Epithelial cell of esophagus (primary cell): ENCODE measurements around the gene SLC31A2.

ENCODE experiments used
- DNase-seq: peaks from one replicate; pipeline ENCODE4 v3.0.0; 2010; ENCODE audit warnings: low read depth
- H3K4me3 ChIP-seq: 2 replicates; pipeline ENCODE4 v1.5.1; 2011; ENCODE audit warnings: mild to moderate bottlenecking, low read length, control low read depth
- TF ChIP-seq, protein P1 (sequence below): IDR thresholded peaks from 2 replicates; pipeline ENCODE4 v1.5.1; 2011; ENCODE audit warnings: low read depth, mild to moderate bottlenecking, low read length, control low read depth, inconsistent platforms; ENCODE audit not compliant: insufficient read depth; ENCODE audit errors: missing control alignments

Gene SLC31A2

GRCh38 chr9:113187929-113188595 is 37.3 kb downstream of the SLC31A2 start:
- H3K4me3 ChIP-seq = no peak overlapping the region

DNA sequence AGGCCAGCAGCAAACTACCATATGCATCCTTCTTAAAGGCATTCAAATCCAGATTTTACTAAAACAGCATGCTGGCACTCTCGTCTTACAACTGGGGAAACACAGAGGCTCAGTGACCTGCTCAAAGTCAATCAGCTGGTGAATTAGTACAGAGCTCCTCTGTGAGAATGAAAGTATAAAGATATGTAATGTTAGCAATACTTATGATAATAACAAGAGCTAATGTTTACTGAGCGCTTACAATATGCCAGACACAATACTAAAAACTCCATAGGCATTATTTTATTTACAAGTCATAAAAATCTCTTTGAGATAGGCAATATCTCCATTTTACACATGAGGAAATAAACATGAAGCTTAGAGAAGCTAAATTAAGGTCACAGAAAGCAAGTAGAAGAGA is 41.6 kb downstream of the SLC31A2 start:
- TF ChIP-seq, protein P1, sequence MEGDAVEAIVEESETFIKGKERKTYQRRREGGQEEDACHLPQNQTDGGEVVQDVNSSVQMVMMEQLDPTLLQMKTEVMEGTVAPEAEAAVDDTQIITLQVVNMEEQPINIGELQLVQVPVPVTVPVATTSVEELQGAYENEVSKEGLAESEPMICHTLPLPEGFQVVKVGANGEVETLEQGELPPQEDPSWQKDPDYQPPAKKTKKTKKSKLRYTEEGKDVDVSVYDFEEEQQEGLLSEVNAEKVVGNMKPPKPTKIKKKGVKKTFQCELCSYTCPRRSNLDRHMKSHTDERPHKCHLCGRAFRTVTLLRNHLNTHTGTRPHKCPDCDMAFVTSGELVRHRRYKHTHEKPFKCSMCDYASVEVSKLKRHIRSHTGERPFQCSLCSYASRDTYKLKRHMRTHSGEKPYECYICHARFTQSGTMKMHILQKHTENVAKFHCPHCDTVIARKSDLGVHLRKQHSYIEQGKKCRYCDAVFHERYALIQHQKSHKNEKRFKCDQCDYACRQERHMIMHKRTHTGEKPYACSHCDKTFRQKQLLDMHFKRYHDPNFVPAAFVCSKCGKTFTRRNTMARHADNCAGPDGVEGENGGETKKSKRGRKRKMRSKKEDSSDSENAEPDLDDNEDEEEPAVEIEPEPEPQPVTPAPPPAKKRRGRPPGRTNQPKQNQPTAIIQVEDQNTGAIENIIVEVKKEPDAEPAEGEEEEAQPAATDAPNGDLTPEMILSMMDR = no peak
- no peak overlapping the region for H3K4me3 ChIP-seq
- DNase-seq = no peak

More at GRCh38 chr9:113187929-113188595, 37.3 kb downstream of the SLC31A2 start:
- DNase-seq = peak; percentile 98
- TF ChIP-seq, protein P1 = no peak

DNA sequence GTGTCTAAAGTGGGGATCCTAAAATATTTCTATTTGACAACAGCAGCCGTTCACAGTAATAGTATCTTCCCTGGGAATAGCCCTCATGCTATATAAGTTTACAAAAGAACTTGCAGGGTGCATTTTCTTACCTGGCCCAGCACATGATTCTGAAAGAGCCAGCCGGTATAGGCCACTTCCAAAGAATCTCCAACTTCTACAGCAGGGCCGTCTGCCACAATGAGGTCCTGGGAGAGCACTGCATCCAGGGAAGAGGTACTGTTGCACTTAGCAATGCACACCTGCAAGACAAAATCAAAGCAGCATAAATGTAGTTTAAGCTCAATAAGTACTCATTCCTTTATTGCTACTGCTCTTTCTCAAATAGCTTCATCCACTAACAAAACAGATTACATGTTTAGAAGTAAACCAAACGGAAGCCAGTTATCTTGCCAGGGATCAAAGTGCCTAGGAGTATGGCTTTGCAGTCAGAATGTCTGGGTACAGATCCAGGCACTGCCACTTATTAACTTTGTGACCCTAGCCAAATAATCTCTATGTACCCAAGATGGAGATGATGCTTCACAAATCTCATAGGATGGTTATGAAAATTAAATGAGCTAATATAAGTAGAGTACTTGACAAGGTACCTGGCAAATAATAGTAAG is 49.0 kb downstream of the SLC31A2 start:
- no peak for DNase-seq
- no peak overlapping the region for H3K4me3 ChIP-seq
- TF ChIP-seq, protein P1 = no peak

DNA sequence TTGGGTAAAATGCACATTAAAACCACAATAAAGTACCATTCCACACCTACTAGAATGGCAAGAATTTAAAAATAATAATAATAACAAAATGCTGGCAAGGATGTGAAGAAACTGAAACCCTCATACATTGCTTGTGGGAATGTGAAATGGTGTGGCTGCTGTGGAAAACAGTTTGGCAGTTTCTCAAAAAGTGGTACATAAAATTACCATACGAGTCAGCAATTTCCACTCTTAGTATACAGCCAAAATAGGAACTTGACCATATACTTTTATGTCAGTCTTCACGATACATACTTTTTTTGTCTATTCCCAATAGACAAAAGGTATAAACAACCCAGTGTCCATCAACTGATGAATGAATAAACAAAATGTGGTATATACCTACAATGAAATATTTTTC is 54.6 kb downstream of the SLC31A2 start:
- H3K4me3 ChIP-seq = no peak overlapping the region
- DNase-seq = no peak
- TF ChIP-seq, protein P1 = no peak

- no peak overlapping the region for H3K4me3 ChIP-seq
- DNase-seq = no peak
- TF ChIP-seq, protein P1 = no peak
Observed at GRCh38 chr9:113205861-113206260, 55.1 kb downstream of the SLC31A2 start.

DNA sequence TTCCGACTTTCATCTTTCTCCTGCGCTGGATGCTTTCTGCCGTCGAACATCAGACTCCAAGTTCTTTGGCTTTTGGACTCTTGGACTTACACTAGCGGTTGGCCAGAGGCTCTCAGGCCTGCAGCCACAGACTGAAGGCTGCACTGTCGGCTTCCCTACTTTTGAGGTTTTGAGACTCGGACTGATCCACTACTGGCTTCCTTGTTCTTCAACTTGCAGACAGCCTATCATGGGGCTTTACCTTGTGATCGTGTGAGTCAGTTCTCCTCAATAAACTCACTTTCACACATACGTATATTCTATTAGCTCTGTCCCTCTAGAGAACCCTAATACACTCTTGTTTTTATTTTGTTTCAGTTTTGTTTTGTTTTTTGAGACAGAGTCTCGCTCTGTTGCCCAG is 60.0 kb downstream of the SLC31A2 start:
- DNase-seq = no peak
- H3K4me3 ChIP-seq = no peak overlapping the region
- TF ChIP-seq, protein P1 = no peak
